Mesodermal cell (in vitro differentiated cells): ENCODE data around the gene CCNY.

Experiments used
- H3K27ac ChIP-seq: 2 replicates; pipeline ENCODE4 v1.7.0; 2013; ENCODE audit warnings: mild to moderate bottlenecking, low read depth, low read length, moderate library complexity; ENCODE audit not compliant: severe bottlenecking
- H3K36me3 ChIP-seq: 2 replicates; pipeline ENCODE4 v1.7.1; 2013; ENCODE audit warnings: mild to moderate bottlenecking, low read length, moderate library complexity; ENCODE audit not compliant: control insufficient read depth, insufficient read depth
- H3K4me1 ChIP-seq: one replicate; pipeline ENCODE4 v1.7.1; 2013; ENCODE audit warnings: mild to moderate bottlenecking, low read length; ENCODE audit not compliant: insufficient read depth, control insufficient read depth, poor library complexity, severe bottlenecking
- H3K4me3 ChIP-seq: 2 replicates; pipeline ENCODE4 v1.7.0; 2013; ENCODE audit warnings: low read length, control low read depth, mild to moderate bottlenecking; ENCODE audit not compliant: insufficient read depth, poor library complexity, severe bottlenecking; ENCODE audit errors: extremely low read depth
- H3K9me3 ChIP-seq: 2 replicates; pipeline ENCODE4 v1.7.1; 2013; ENCODE audit warnings: mild to moderate bottlenecking, low read length, moderate library complexity; ENCODE audit not compliant: control insufficient read depth
- WGBS, 2 experiments: methylation state at CpG; one replicate each; pipeline ENCODE4 v1.1.5; 2013; ENCODE audit warnings: missing lambda C conversion rate in 2 of 2; ENCODE audit not compliant: insufficient coverage in 2 of 2; 5-methylcytosine and 5-hydroxymethylcytosine counted together

The CCNY gene

DNA sequence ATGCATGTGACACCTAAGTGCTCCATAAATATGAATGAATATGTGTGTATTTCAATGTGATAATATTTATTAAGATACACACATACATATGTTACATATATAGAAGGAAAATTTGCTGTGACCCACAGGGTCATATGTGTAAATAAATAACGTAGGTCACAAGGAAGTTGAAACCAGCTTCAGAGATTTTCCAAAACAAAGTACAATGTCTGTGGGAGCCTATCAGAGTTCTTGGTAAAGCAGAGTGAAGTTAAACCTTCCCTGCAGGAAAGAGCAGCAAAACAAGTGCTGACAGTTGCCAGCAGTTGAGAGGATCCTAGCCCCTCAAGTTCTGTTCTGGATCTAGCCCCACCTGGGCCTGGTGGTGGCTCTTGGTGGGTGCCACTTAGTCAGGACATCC lies 91.2 kb downstream of the CCNY start:
- WGBS, 2 experiments, result 71 to 100% methylated on average over 1 of the region's 1 CpG
- H3K4me1 ChIP-seq, result peaks cover 15% of the 10 kb centered on the region
- H3K4me3 ChIP-seq, result no peak overlapping the region
- H3K36me3 ChIP-seq, result no peaks in the 10 kb centered on the region
- H3K27ac ChIP-seq, result no peak overlapping the region
- no peaks in the 10 kb centered on the region for H3K9me3 ChIP-seq

DNA sequence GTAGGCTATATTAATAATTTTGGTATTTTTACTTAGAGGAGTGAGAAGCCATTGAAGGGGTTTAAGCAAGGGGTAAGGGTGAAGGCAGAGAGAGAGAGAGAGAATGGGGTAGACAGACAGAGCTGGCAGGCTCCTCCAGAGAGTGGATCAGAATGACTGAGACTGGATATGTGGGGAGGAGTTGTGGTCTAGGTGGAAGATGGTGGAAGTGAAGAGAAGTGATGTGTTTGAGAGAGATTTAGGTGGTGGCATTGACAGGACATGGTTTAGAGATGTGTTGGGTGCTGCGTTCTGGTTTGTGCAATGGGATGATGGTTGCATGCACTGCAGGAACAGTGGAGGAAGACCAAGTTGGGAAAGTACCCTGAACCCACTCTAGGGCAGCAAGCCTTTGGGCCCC lies 92.2 kb downstream of the CCNY start:
- no peak overlapping the region for H3K4me3 ChIP-seq
- H3K9me3 ChIP-seq, result no peaks in the 10 kb centered on the region
- no peak overlapping the region for H3K27ac ChIP-seq
- peaks cover 13% of the 10 kb centered on the region for H3K4me1 ChIP-seq
- H3K36me3 ChIP-seq, result no peaks in the 10 kb centered on the region
- WGBS, 2 experiments, result 100% methylated on average over 1 of the region's 1 CpG; no CpG with 5 or more reads in 1 of the 2 experiments

DNA sequence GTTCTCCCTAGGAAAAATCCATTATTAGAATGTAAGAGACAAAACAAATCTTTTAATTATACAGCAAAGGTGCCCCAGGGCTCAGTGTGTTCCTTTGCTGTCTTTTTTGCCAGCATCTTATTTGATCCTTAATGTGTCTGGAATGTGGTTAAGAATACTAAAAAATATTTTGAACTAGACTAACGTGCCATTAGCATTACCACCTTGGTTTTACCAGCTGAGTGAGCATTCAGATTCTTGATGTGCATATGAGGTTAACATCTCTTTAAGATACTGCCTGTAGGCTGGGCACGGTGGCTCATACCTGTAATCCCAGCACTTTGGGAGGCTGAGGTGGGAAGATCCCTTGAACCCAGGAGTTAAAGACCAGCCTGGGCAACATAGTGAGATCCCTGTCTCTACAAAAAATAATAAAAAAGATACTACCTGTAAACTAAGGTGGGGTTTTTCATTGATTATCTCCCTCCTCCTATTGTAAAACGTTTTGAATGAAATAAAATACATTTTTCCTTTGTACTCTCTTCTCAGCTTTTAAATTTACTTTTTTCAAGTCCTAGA lies 96.6 kb downstream of the CCNY start:
- no peak overlapping the region for H3K4me3 ChIP-seq
- no peaks in the 10 kb centered on the region for H3K9me3 ChIP-seq
- no peaks in the 10 kb centered on the region for H3K4me1 ChIP-seq
- no peaks in the 10 kb centered on the region for H3K36me3 ChIP-seq
- WGBS, 2 experiments, result 100% methylated on average over 1 of the region's 3 CpGs
- H3K27ac ChIP-seq, result no peak overlapping the region

DNA sequence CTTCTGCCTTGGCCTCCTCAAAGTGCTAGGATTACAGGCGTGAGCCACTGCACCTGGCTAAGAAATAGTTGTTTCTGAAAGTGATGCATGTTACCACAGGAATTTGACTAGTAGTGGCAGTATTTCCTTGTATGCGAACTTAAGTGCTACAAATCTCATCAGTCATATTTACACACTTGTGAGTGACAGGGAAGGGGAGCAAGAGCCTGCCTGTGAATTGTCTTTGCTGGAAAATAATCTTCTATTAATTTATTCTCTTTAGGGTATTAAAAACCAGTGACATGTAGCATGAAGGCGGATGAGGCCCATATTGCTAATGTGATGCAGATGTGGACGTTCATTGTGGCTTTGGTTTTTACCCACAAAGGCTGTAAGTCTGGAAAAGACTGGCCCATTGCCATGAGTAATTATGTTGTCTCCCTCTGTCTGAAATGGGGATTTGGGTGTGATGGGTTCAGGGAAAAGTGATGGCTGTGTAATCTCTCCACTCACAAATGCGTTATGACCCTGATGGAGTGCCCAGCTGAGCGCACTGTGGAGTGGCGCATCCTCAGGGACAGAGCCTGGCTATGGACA lies 97.6 kb downstream of the CCNY start:
- no peaks in the 10 kb centered on the region for H3K36me3 ChIP-seq
- H3K27ac ChIP-seq, result no peak overlapping the region
- WGBS, 2 experiments, result 87 to 98% methylated on average over 4 of the region's 7 CpGs
- H3K4me3 ChIP-seq, result no peak overlapping the region
- peaks cover 2% of the 10 kb centered on the region for H3K9me3 ChIP-seq
- no peaks in the 10 kb centered on the region for H3K4me1 ChIP-seq

DNA sequence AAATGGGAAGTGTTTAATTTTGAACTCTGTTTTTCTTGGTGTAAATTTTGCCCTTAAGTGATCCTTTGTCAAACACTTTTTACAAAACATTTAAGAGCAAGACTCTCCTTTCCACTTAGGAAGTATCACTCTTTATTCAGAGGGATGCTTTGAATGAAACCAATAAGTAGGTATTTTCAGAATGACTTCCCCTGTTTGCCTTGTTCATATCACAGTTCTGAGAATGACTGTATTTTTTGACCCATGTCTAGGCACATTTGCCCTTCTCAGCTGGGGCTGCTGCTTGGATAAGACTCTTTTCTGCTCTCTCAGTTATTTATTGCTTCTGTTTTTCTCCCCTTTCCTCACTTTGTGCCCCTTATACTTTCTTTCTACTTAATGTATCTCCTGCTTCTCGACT lies 98.2 kb downstream of the CCNY start:
- Histone ChIP-seq H3K9me3 (peaks cover 4% of the 10 kb centered on the region), H3K27ac (no peak overlapping the region), H3K4me3 (no peak overlapping the region), H3K4me1 (no peaks in the 10 kb centered on the region), H3K36me3 (no peaks in the 10 kb centered on the region)
- WGBS, 2 experiments, result no CpG with 5 or more reads among the region's 1 CpG

DNA sequence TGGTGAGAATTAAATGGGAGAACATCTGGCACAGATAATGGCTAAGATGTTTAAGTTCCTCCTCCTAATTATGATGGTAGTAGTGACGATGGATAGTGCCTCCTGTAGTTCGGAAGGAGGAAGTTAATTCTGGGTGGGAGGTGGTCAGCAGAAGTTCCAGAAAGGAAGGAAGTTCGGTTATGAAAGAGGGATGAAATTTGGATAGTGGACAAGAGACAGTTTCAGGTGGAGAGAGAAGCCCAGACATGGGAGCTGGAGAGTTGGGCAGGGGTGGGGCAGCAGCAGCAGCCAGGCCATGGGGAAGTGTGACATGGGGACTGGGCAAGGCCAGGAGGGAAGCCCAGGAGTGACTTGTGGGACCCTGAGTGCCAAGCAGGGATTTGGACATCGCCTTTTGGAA lies 99.5 kb downstream of the CCNY start:
- 88 to 97% methylated on average over 4 of the region's 4 CpGs for WGBS, 2 experiments
- no peaks in the 10 kb centered on the region for H3K4me1 ChIP-seq
- H3K36me3 ChIP-seq, result no peaks in the 10 kb centered on the region
- peaks cover 9% of the 10 kb centered on the region for H3K9me3 ChIP-seq
- no peak overlapping the region for H3K27ac ChIP-seq
- H3K4me3 ChIP-seq, result no peak overlapping the region

DNA sequence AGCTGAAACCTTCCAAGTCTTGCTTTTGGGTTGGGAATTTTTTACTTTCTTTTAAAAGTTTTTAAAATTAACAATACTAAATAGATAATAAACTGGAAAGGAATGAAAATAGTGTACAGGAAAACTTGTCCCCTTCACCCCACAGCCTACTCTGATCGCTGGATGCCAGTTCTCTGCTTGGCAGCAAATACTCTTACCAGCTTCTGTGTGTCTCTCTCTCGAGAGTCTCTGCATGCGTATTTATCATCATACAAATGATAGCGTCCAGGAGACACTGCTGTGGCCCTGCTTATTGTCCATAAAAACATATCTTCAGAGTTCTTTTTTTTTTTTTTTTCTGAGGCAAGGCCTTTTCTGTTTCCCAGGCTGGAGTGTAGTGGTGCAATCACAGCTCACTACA lies 101.5 kb downstream of the CCNY start:
- WGBS, 2 experiments, result 96 to 100% methylated on average over 2 to 4 of the region's 4 CpGs
- H3K9me3 ChIP-seq, result peaks cover 17% of the 10 kb centered on the region
- no peak overlapping the region for H3K4me3 ChIP-seq
- no peaks in the 10 kb centered on the region for H3K36me3 ChIP-seq
- H3K27ac ChIP-seq, result no peak overlapping the region
- H3K4me1 ChIP-seq, result no peaks in the 10 kb centered on the region

DNA sequence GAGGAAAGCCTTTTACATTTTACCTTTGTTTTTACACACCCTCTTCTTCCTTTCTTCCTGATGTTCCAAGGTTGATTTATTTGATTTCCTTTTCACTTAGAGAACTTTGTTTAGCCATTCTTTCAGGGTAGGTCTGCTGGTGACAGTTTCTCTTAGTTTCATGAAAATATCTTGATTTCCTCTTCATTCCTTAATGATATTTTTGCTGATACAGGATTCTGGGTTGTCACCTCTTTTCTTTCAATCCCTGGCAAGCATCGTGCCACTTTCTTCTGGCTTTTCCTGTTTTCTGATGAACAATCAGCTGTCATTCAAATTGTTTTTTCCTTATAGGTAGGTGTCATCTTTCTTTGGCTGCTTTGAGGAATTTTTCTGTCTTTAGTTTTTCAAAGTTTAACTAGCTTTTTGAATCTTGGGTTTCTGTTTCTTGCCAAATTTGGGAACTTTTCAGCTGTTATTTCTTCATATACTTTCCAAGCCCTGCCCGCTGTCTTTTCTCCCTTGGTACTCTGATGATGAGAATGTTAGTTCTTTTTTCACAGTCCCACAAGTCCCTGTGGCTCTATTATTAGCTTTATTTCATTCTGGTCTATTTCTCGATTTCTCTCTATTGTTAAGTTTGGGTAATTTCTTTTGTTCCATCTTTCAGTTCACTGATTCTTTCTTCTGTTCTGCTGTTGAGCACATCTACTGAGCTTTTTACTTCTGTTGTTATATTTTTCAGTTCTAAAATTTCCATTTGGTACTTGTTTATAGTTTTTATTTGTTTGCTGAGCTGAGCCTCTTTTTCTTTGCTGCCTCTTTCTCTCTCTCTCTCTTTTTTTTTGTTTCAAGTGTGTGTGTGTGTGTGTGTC lies 102.6 kb downstream of the CCNY start:
- Histone ChIP-seq H3K27ac (no peak overlapping the region), H3K4me3 (no peak overlapping the region), H3K9me3 (peaks cover 26% of the 10 kb centered on the region), H3K4me1 (no peaks in the 10 kb centered on the region), H3K36me3 (no peaks in the 10 kb centered on the region)
- WGBS, 2 experiments, result no CpG with 5 or more reads among the region's 3 CpGs

DNA sequence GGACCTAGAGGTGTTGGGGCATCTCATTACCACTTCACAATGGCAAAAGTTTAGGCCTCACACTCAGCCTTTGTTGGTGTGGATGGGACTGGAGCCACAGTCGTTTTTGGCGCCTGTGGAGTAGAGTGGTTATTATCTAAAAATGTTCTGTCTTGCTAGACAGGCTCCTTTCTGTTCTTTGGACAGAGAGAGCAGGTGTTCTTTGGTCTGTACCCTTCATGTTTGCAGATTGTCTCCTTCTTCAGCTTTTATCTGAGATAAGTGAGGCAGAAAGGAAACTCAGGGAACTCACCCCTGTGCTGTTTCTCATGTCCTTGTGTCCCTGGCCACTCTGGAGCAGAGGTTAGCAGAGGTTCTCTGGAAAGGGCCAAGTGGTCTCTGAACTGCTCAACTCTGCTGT lies 103.7 kb downstream of the CCNY start:
- no peak overlapping the region for H3K27ac ChIP-seq
- H3K9me3 ChIP-seq, result peaks cover 37% of the 10 kb centered on the region
- WGBS, 2 experiments, result 100% methylated on average over 1 of the region's 2 CpGs; no CpG with 5 or more reads in 1 of the 2 experiments

DNA sequence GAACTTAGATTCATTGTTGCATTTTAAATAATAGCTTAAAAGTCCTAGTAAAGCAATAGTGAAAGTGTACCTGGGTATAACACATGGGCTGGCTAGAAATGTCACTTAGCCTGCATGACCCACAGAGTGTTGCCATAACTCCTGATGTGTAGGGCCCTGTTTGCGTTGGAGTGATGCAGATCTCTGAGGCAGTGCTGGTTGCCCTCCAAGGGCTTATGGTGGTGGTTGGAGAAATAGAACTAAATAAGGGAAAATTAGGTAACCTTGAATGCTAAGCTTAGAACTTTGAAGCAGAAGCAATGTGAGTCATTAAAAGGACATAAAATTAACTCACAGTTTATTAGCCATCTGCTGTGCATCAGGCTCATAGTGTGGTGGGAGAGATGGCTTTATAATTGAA lies 105.7 kb downstream of the CCNY start:
- Histone ChIP-seq H3K4me1 (no peaks in the 10 kb centered on the region), H3K4me3 (no peak overlapping the region), H3K27ac (no peak overlapping the region), H3K36me3 (no peaks in the 10 kb centered on the region), H3K9me3 (peaks cover 45% of the 10 kb centered on the region)
- 89% methylated on average over 1 of the region's 1 CpG; no CpG with 5 or more reads in 1 of the 2 experiments for WGBS, 2 experiments

More for the DNA sequence above, 103.7 kb downstream of the CCNY start:
- no peaks in the 10 kb centered on the region for H3K36me3 ChIP-seq
- H3K4me1 ChIP-seq, result no peaks in the 10 kb centered on the region
- H3K4me3 ChIP-seq, result no peak overlapping the region

DNA sequence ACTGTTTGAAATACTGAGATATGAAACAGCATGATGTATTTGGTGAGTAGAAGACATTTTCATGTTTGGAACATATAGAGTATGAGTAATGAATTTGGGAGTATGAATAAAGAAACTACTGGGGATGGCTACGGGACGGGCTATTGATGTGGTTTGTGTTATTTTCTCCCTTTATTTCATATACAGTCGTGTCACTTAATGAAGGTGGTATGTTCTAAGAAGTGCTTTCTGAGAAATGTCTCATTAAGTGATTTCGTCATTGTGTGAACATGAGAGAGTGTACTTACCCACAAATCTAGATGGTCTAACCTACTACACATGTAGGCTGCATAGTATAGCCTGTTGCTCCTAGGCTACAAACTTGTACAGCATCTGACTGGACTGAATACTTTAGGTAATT lies 106.3 kb downstream of the CCNY start:
- Histone ChIP-seq H3K9me3 (peaks cover 45% of the 10 kb centered on the region), H3K27ac (no peak overlapping the region), H3K4me1 (peaks cover 3% of the 10 kb centered on the region), H3K4me3 (no peak overlapping the region), H3K36me3 (no peaks in the 10 kb centered on the region)
- 92% methylated on average over 2 of the region's 4 CpGs; no CpG with 5 or more reads in 1 of the 2 experiments for WGBS, 2 experiments
